ENCODE data around the gene LRRC45.

DNA sequence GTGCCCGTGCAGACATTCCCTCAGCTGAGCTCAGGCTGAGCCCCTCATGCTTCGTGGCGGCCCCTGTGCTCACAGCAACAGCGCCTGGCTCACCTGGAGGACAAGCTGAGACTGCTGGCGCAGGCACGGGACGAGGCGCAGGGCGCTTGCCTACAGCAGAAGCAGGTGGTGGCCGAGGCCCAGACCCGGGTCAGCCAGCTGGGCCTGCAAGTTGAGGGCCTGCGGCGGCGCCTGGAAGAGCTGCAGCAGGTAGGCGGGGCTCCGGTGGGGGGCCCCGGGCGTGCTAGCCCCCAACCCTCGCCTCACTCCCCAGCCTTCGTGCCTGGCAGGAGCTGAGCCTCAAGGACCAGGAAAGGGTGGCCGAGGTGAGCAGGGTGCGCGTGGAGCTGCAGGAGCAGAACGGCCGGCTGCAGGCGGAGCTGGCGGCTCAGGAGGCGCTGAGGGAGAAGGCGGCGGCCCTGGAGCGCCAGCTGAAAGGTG lies 6.9 kb downstream of the LRRC45 start:
- no peak for TF ChIP-seq POLR2AphosphoS5 (IDR thresholded peaks at IDR 0.05; ENCODE audit: borderline replicate concordance, low read depth, low read length)
- no peak for TF ChIP-seq EZH2 (IDR thresholded peaks at IDR 0.05)

Data from SK-N-MC (cell line).